Pancreas (tissue), 10 donors: ENCODE measurements around the gene PIK3CB. TPM values are rescaled to one million over a fixed set of nuclear protein-coding genes. Genes with fewer than 3 reads are reported as not detected.

ENCODE experiments used
- ATAC-seq, 4 donors: fragments of 200-7000 bp; cut with Tn5 transposase; one replicate each; pipeline versions ENCODE4 v1.8.0 to v1.9.1; 2020; ENCODE audit warnings: mild to moderate bottlenecking in 4 of 4, moderate library complexity in 4 of 4
- DNase-seq, 6 donors: peaks; one replicate each; pipeline ENCODE4 v3.0.0-alpha.2; 2020
- FAIRE-seq: peaks from 2 replicates; lab custom pipeline; 2012; peaks lifted over from hg19 to GRCh38; lab: Jason Lieb, UNC
- H3K27ac ChIP-seq, 4 donors: fragments of 200-600 bp; sonication (generic); 1 replicate in 3 of 4; 2 replicates in 1 of 4; pipeline versions ENCODE4 v1.5.0 to v1.8.0; 2020
- H3K27me3 ChIP-seq, 4 donors: fragments of 200-600 bp; one replicate each; pipeline ENCODE4 v1.8.0; 2021
- H3K36me3 ChIP-seq, 3 donors: fragments of 200-600 bp; sonication (generic) in 1 of 3; one replicate each; pipeline versions ENCODE4 v1.5.0 to v1.8.0; 2020 to 2021
- H3K4me1 ChIP-seq, 3 donors: fragments of 200-600 bp; one replicate each; pipeline ENCODE4 v1.8.0; 2021
- H3K4me3 ChIP-seq, 4 donors: fragments of 200-600 bp; sonication (generic) in 2 of 4; one replicate each; pipeline versions ENCODE4 v1.5.0 to v1.8.0; 2020 to 2021
- H3K9me3 ChIP-seq, 4 donors: fragments of 200-600 bp; one replicate each; pipeline ENCODE4 v1.8.0; 2021
- WGBS, 2 donors: extraction: QIAGEN DNeasy Blood & Tissue Kit; methylation state at CpG; one replicate each; pipeline ENCODE4 v1.1.7; 2013; 5-methylcytosine and 5-hydroxymethylcytosine counted together
- intact Hi-C, 3 donors: fragments of 100-400 bp; cut with DNase I; formaldehyde crosslinking; loops; one replicate each; pipeline versions ENCODE4 v1.11.1 to v1.14.2; 2022
- polyA plus RNA-seq, 2 donors: library from polyadenylated mRNA; stranded (reverse); fragments of 200-250 nt; gene quantifications; one replicate each; pipeline ENCODE4 v1.2.3, GENCODE V29; 2013
- total RNA-seq, 6 donors: library from RNA; stranded (reverse); fragmentation: NEBNext Ultra II Directional in 4 of 6; extraction: Animal tissue kit (Norgen Biotek cat#: 25700) in 4 of 6; gene quantifications; one replicate each; pipeline versions ENCODE4 v1.2.1 to v1.2.4, GENCODE V29; 2021 to 2023
- TF ChIP-seq, protein P1 (sequence below), 4 donors: fragments of 200-600 bp; sonication (generic) in 3 of 4; IDR thresholded peaks; one replicate each; pipeline versions ENCODE4 v1.5.0 to v1.8.0; 2021; ENCODE audit warnings: antibody characterized with exemption in 4 of 4
- donor health status: healthy with polysubstance abuse.
- donor health status: DM: no; HTN: no; CAD: no; lungs with moderate emphysema.
- donor health status: DM: no; HTN: no; CAD: no.
- donor health status: control.
- donor health status: control.
- donor health status: Bipolar disorder and iron deficiency.
- donor health status: DM: yes; HTN: yes; CAD: no.
- donor health status: DM: no; HTN: no; CAD: no.
- donor health status: DM: no; HTN: no; CAD: no.
- donor health status: DM: yes; HTN: yes; CAD: no.

Gene PIK3CB
- total and polyA plus RNA-seq, 8 donors: 8.2 to 36.4 (median 24.4) TPM

DNA sequence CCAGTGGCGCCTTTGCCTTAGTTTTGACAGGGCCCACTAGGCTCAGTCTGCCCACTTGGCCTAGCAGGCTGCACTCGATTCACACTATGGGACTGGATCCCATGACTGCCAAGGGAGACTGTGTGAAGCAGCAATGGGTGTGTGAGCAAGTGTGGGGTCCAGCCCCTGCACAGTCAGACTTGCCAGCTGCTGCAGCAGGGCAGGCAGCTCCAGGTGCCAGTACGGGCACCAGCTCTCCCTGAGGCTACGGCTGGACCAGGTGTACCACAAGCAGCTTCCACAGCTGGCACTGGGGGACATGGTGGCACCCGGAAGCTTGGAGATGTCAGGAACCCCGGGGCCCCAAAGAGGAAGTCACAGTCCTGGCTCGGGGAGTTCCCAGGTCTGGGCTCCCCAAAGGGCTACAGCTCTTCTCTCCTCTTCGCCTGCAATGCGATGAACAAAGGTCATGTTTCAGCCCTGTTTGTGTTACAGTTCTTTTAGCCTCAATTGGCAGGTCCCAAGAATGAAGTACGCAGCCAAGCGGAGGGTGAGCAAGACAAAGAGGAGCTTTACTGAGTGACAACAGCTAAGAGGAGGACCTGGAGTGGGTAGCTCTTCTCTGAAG lies 67.1 kb downstream of the PIK3CB start:
- no peak overlapping the region for H3K4me3 ChIP-seq
- TF ChIP-seq, protein P1, sequence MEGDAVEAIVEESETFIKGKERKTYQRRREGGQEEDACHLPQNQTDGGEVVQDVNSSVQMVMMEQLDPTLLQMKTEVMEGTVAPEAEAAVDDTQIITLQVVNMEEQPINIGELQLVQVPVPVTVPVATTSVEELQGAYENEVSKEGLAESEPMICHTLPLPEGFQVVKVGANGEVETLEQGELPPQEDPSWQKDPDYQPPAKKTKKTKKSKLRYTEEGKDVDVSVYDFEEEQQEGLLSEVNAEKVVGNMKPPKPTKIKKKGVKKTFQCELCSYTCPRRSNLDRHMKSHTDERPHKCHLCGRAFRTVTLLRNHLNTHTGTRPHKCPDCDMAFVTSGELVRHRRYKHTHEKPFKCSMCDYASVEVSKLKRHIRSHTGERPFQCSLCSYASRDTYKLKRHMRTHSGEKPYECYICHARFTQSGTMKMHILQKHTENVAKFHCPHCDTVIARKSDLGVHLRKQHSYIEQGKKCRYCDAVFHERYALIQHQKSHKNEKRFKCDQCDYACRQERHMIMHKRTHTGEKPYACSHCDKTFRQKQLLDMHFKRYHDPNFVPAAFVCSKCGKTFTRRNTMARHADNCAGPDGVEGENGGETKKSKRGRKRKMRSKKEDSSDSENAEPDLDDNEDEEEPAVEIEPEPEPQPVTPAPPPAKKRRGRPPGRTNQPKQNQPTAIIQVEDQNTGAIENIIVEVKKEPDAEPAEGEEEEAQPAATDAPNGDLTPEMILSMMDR (IDR thresholded peaks at IDR 0.05): no peak
- no peaks in the 10 kb centered on the region for H3K36me3 ChIP-seq
- ATAC-seq: peak in 1 of 4 donors; percentile 21
- FAIRE-seq: no peak
- no peak for DNase-seq
- peaks cover 0 to 9% (median 9%) of the 10 kb centered on the region in 3 donors for H3K4me1 ChIP-seq
- intact Hi-C loops: no loop called here
- 96% methylated on average over 11 of the region's 11 CpGs for WGBS, 2 donors
- no peak overlapping the region for H3K27ac ChIP-seq
- no peaks in the 10 kb centered on the region for H3K9me3 ChIP-seq
- no peaks in the 10 kb centered on the region for H3K27me3 ChIP-seq

DNA sequence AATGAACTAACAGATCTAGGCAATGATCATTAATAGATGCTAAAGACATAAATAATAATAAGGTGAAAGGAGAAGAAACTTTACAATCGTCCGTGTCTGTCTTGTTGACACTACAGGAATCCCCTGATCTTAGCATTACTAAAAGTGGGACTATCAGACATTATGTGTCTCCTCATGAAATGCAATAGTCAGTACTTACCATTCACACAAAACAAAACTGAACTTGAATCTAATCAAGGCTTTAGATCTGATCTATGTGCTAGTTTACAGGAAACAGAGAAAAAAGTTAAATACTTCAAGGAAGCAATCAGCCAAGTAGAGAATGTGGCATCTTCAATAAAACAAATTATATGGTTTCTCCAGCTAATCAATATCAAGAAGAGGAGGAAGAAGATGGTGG lies 73.7 kb downstream of the PIK3CB start:
- ATAC-seq: no peak
- no peaks in the 10 kb centered on the region for H3K36me3 ChIP-seq
- no peak overlapping the region for H3K27ac ChIP-seq
- H3K9me3 ChIP-seq: no peaks in the 10 kb centered on the region
- TF ChIP-seq, protein P1 (IDR thresholded peaks at IDR 0.05): no peak
- DNase-seq: no peak
- 95 to 97% methylated on average over 2 of the region's 2 CpGs for WGBS, 2 donors
- no peaks in the 10 kb centered on the region for H3K27me3 ChIP-seq
- H3K4me3 ChIP-seq: no peak overlapping the region
- no peak for FAIRE-seq
- peaks cover 0 to under 1% (median under 1%) of the 10 kb centered on the region in 3 donors for H3K4me1 ChIP-seq
- intact Hi-C loops: no loop called here

DNA sequence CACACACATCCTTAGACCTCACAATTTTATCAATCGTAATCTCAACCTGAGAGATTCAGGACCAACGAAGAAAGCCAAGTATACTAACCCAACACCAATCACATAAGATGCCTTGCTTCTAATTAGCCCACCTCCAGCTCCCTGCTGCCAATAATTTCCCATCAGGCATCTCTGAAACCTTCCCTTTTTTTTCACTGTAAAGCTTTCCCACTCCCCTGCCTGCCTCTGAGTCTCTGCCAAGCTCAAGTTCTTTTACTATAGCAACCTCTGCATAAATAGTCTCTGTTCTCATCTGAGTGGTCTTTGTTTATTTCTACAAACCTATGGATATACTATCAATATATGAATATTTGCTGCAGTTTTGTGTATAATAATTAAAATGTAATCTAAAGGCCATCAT lies 86.5 kb downstream of the PIK3CB start:
- WGBS, 2 donors: 73 to 89% methylated on average over 2 of the region's 2 CpGs
- DNase-seq: no peak
- intact Hi-C loops: no loop called here
- FAIRE-seq: no peak
- Histone ChIP-seq H3K9me3 (no peaks in the 10 kb centered on the region), H3K4me3 (no peak overlapping the region), H3K27me3 (no peaks in the 10 kb centered on the region), H3K4me1 (no peaks in the 10 kb centered on the region), H3K36me3 (no peaks in the 10 kb centered on the region), H3K27ac (no peak overlapping the region)
- ATAC-seq: no peak
- TF ChIP-seq, protein P1 (IDR thresholded peaks at IDR 0.05): no peak

DNA sequence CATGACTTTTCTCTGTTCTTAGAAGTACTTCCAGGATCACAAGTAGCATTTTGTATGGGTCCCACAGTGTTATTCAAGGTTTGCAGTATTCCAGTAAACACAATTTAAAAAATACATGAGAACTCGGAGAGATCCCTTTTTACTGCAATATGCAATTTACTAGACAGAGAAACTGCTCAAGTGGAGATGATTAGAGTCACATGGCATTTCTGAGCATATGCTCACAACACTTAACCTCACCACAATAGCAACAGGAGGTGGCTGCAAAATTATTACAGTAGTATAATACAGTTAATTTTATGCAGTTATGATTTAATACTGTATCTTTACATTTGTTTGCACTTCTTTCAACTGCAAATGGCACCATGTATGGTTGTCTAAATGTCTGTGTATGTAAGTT lies 87.5 kb downstream of the PIK3CB start:
- DNase-seq: no peak
- ATAC-seq: no peak
- peaks cover 0 to 5% (median 0%) of the 10 kb centered on the region in 3 donors for H3K36me3 ChIP-seq
- H3K27me3 ChIP-seq: no peaks in the 10 kb centered on the region
- intact Hi-C loops: no loop called here
- FAIRE-seq: no peak
- WGBS, 2 donors: 92 to 97% methylated on average over 1 of the region's 1 CpG
- no peak overlapping the region for H3K4me3 ChIP-seq
- H3K27ac ChIP-seq: no peak overlapping the region
- TF ChIP-seq, protein P1 (IDR thresholded peaks at IDR 0.05): no peak
- H3K4me1 ChIP-seq: no peaks in the 10 kb centered on the region
- H3K9me3 ChIP-seq: no peaks in the 10 kb centered on the region

DNA sequence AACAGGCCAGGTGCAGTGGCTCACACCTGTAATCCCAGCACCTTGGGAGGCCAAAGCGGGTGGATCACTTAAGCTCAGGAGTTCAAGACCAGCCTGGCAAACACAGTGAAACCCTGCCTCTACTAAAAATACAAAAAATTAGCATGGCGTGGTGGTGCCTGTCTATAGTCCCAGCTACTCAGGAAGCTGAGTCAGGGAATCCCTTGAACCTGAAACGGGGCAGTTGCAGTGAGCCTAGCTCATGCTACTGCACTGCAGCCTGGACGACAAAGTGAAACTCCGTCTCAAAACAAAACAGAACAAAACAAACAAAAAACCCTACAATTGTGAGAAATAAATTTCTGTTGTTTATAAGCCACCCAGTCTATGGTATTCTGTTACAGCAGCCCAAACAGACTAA lies 94.7 kb downstream of the PIK3CB start:
- peaks cover 0 to 12% (median 0%) of the 10 kb centered on the region in 3 donors for H3K36me3 ChIP-seq
- FAIRE-seq (no peak), ATAC-seq (no peak)

More for the DNA sequence above, 94.7 kb downstream of the PIK3CB start:
- Histone ChIP-seq H3K27me3 (no peaks in the 10 kb centered on the region), H3K4me1 (peaks cover 0 to 5% (median 4%) of the 10 kb centered on the region in 3 donors), H3K4me3 (no peak overlapping the region), H3K27ac (no peak overlapping the region), H3K9me3 (no peaks in the 10 kb centered on the region)
- no peak for DNase-seq
- 90 to 91% methylated on average over 5 of the region's 5 CpGs for WGBS, 2 donors
- intact Hi-C loops: no loop called here
- TF ChIP-seq, protein P1 (IDR thresholded peaks at IDR 0.05): no peak
